Esophagus muscularis mucosa (tissue), 4 donors: ENCODE measurements around the gene PCDHB6.
"Not testable (repeated sequence)": the region's sequence is repeated elsewhere in the genome, so short reads cannot be mapped to it uniquely, and the experiment has no call there.

Experiments
- CTCF ChIP-seq, 3 experiments: fragments of 200-600 bp in 2 of 3; fragments of 450-650 bp in 1 of 3; sonication (generic) in 2 of 3; IDR thresholded peaks; one replicate each; pipeline ENCODE4 v1.5.1; 2017 to 2019; ENCODE audit warnings: antibody characterized with exemption in 3 of 3, mild to moderate bottlenecking in 2 of 3, moderate library complexity in 1 of 3
- EP300 ChIP-seq: sonication (generic); formaldehyde crosslinking; IDR thresholded peaks from one replicate; pipeline ENCODE4 v1.6.1; 2017; ENCODE audit warnings: antibody characterized with exemption
- POLR2A ChIP-seq: fragments of 450-650 bp; IDR thresholded peaks from one replicate; pipeline ENCODE4 v1.6.1; 2017; ENCODE audit warnings: antibody characterized with exemption, moderate library complexity, mild to moderate bottlenecking, low read depth
- POLR2AphosphoS5 ChIP-seq, 2 donors: sonication (generic); formaldehyde crosslinking; IDR thresholded peaks; one replicate each; pipeline ENCODE4 v1.6.1; 2017; ENCODE audit warnings: antibody characterized with exemption in 2 of 2

DNA sequence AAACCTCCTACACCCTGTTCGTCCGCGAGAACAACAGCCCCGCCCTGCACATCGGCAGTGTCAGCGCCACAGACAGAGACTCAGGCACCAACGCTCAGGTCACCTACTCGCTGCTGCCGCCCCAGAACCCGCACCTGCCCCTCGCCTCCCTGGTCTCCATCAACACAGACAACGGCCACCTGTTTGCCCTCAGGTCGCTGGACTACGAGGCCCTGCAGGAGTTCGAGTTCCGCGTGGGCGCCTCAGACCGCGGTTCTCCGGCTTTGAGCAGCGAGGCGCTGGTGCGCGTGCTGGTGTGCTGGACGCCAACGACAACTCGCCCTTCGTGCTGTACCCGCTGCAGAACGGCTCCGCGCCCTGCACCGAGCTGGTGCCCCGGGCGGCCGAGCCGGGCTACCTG, 7.5 kb downstream of the PCDHB6 start:
- TF ChIP-seq CTCF (IDR thresholded peaks at IDR 0.05); POLR2AphosphoS5 (IDR thresholded peaks at IDR 0.05); EP300; POLR2A: not testable (repeated sequence)
